ENCODE results near the gene MYL6. TPM values are rescaled to one million over a fixed set of nuclear protein-coding genes. Genes with fewer than 3 reads are reported as not detected.
"Not testable (repeated sequence)": the region's sequence is repeated elsewhere in the genome, so short reads cannot be mapped to it uniquely, and the experiment has no call there.

Gene MYL6
- total RNA-seq, 1 donor from 2014 or later, result 590 TPM

GRCh38 chr12:56153678-56154065, 4.5 kb upstream of the MYL6 start:
- no peak for TF ChIP-seq CTCF (IDR thresholded peaks at IDR 0.05; ENCODE audit: insufficient read depth, low read length, severe bottlenecking)
- no peak overlapping the region for H3K4me3 ChIP-seq (ENCODE audit: low read depth, low read length)
- no peak for DNase-seq (ENCODE audit: low read depth)
- no peaks in the 10 kb centered on the region for H3K36me3 ChIP-seq (ENCODE audit: control insufficient read depth, insufficient read depth, low read length)
- no peaks in the 10 kb centered on the region for H3K27me3 ChIP-seq (ENCODE audit: control insufficient read depth, insufficient read depth, low read length)
- no peak for FAIRE-seq

- Histone ChIP-seq H3K4me3 (ENCODE audit: low read depth, low read length) (no peak overlapping the region), H3K36me3 (ENCODE audit: control insufficient read depth, insufficient read depth, low read length) (no peaks in the 10 kb centered on the region), H3K27me3 (ENCODE audit: control insufficient read depth, insufficient read depth, low read length) (no peaks in the 10 kb centered on the region)
- FAIRE-seq (no peak), DNase-seq (ENCODE audit: low read depth) (no peak)
- no peak for TF ChIP-seq CTCF (IDR thresholded peaks at IDR 0.05; ENCODE audit: insufficient read depth, low read length, severe bottlenecking)
Measured at GRCh38 chr12:56154246-56154771, 3.9 kb upstream of the MYL6 start.

GRCh38 chr12:56154818-56155217, 3.3 kb upstream of the MYL6 start:
- Histone ChIP-seq H3K27me3 (ENCODE audit: control insufficient read depth, insufficient read depth, low read length) (no peaks in the 10 kb centered on the region), H3K36me3 (ENCODE audit: control insufficient read depth, insufficient read depth, low read length) (peaks cover 2% of the 10 kb centered on the region), H3K4me3 (ENCODE audit: low read depth, low read length) (no peak overlapping the region)
- DNase-seq (ENCODE audit: low read depth) (no peak), FAIRE-seq (no peak)
- no peak for TF ChIP-seq CTCF (IDR thresholded peaks at IDR 0.05; ENCODE audit: insufficient read depth, low read length, severe bottlenecking)

- FAIRE-seq, result no peak
- no peak overlapping the region for H3K4me3 ChIP-seq (ENCODE audit: low read depth, low read length)
- TF ChIP-seq CTCF (IDR thresholded peaks at IDR 0.05; ENCODE audit: insufficient read depth, low read length, severe bottlenecking), result no peak
- no peak for DNase-seq (ENCODE audit: low read depth)
- H3K27me3 ChIP-seq (ENCODE audit: control insufficient read depth, insufficient read depth, low read length), result no peaks in the 10 kb centered on the region
- H3K36me3 ChIP-seq (ENCODE audit: control insufficient read depth, insufficient read depth, low read length), result peaks cover 7% of the 10 kb centered on the region
Measured at GRCh38 chr12:56155256-56155845, 2.8 kb upstream of the MYL6 start.

- H3K36me3 ChIP-seq (ENCODE audit: control insufficient read depth, insufficient read depth, low read length), result peaks cover 20% of the 10 kb centered on the region
- H3K27me3 ChIP-seq (ENCODE audit: control insufficient read depth, insufficient read depth, low read length); FAIRE-seq: not testable (repeated sequence)
- peak overlapping the region; percentile 98 for H3K4me3 ChIP-seq (ENCODE audit: low read depth, low read length)
- peak; percentile 59 for DNase-seq (ENCODE audit: low read depth)
Measured at GRCh38 chr12:56156464-56157200, 1.5 kb upstream of the MYL6 start.

GRCh38 chr12:56157201-56158028, 744 bp upstream of the MYL6 start:
- H3K4me3 ChIP-seq (ENCODE audit: low read depth, low read length), result peak overlapping the region; percentile 98
- TF ChIP-seq CTCF (IDR thresholded peaks at IDR 0.05; ENCODE audit: insufficient read depth, low read length, severe bottlenecking), result peak; percentile 58
- H3K27me3 ChIP-seq (ENCODE audit: control insufficient read depth, insufficient read depth, low read length), result no peaks in the 10 kb centered on the region
- peaks cover 24% of the 10 kb centered on the region for H3K36me3 ChIP-seq (ENCODE audit: control insufficient read depth, insufficient read depth, low read length)
- FAIRE-seq, result no peak
- peak; percentile 68 for DNase-seq (ENCODE audit: low read depth)
